Measurements from ENCODE around the gene KRT12. TPM values are rescaled to one million over a fixed set of nuclear protein-coding genes. Genes with fewer than 3 reads are reported as not detected.
"Not testable (repeated sequence)": the region's sequence is repeated elsewhere in the genome, so short reads cannot be mapped to it uniquely, and the experiment has no call there.

Gene KRT12
- total and polyA plus RNA-seq, 9 donors: not detected

- no peak overlapping the region for H3K27ac ChIP-seq
- H3K4me3 ChIP-seq: no peak overlapping the region
- H3K27me3 ChIP-seq: no peaks in the 10 kb centered on the region
- intact Hi-C loops (cut with DNase I): no loop called here
- WGBS, 3 donors: 60 to 69% (median 64%) methylated on average over 39 of the region's 39 CpGs
- no peaks in the 10 kb centered on the region for H3K4me1 ChIP-seq (ENCODE audit: insufficient read depth)
- no peaks in the 10 kb centered on the region for H3K36me3 ChIP-seq
- no peak for TF ChIP-seq POLR2A (IDR thresholded peaks at IDR 0.05)
- TF ChIP-seq EP300 (IDR thresholded peaks at IDR 0.05): no peak
- TF ChIP-seq, protein P1, sequence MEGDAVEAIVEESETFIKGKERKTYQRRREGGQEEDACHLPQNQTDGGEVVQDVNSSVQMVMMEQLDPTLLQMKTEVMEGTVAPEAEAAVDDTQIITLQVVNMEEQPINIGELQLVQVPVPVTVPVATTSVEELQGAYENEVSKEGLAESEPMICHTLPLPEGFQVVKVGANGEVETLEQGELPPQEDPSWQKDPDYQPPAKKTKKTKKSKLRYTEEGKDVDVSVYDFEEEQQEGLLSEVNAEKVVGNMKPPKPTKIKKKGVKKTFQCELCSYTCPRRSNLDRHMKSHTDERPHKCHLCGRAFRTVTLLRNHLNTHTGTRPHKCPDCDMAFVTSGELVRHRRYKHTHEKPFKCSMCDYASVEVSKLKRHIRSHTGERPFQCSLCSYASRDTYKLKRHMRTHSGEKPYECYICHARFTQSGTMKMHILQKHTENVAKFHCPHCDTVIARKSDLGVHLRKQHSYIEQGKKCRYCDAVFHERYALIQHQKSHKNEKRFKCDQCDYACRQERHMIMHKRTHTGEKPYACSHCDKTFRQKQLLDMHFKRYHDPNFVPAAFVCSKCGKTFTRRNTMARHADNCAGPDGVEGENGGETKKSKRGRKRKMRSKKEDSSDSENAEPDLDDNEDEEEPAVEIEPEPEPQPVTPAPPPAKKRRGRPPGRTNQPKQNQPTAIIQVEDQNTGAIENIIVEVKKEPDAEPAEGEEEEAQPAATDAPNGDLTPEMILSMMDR (IDR thresholded peaks at IDR 0.05): no peak
- H3K9me3 ChIP-seq: no peaks in the 10 kb centered on the region
- no peak for DNase-seq
These were observed 3.9 kb downstream of the KRT12 start for GRCh38 chr17:40862985-40863733.

DNA sequence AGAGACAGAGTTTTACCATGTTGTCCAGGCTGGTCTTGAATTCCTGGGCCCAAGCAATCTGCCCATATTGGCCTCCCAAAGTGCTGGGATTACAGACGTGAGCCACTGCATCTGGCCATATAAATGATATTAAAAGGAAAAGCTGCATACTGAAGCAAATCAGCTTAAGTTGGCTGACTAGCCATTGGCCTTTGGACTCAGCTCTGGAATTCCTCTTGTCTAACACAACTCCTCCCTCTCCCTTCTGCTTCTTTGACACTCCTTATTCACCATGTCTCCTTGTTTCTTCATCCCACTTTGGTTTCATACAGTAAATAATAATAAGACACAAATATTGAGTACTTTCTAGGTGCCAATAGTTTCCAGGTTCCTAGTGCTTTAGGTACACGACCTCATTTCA, 7.5 kb downstream of the KRT12 start:
- Histone ChIP-seq H3K4me3 (no peak overlapping the region), H3K27ac (no peak overlapping the region), H3K9me3 (no peaks in the 10 kb centered on the region), H3K36me3 (no peaks in the 10 kb centered on the region), H3K4me1 (ENCODE audit: insufficient read depth) (no peaks in the 10 kb centered on the region), H3K27me3 (no peaks in the 10 kb centered on the region)
- no peak for DNase-seq
- 65 to 69% (median 66%) methylated on average over 2 of the region's 2 CpGs for WGBS, 3 donors
- TF ChIP-seq, protein P1 (IDR thresholded peaks at IDR 0.05): no peak
- TF ChIP-seq EP300 (IDR thresholded peaks at IDR 0.05) (no peak), POLR2A (IDR thresholded peaks at IDR 0.05) (no peak)
- intact Hi-C loops (cut with DNase I): loop anchor here in 1 of 4 donors (5.0 kb wide), 1 partner anchor 803 kb away; no protein-coding TSS in a partner anchor

DNA sequence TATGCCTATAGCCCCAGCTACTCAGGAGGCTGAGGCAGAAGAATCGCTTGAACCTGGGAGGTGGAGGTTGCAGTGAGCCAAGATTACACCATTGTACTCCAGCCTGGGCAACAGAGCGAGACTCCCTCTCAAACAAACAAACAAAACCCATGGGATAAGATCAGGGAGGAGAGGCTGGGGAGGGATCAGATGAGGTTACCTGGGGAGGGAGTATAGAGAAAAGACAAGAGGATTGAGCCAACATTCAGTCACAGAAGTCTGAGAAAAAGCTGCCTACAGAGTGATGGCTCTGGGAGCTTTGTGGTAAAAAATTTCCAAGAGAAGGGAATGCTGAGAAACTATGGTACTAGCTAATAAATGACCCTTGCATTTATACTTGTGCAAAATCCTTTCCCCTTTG, 8.4 kb downstream of the KRT12 start:
- intact Hi-C loops (cut with DNase I): loop anchor here in 1 of 4 donors (5.0 kb wide), 1 partner anchor 804 kb away; no protein-coding TSS in a partner anchor
- not testable (repeated sequence) for H3K4me1 ChIP-seq (ENCODE audit: insufficient read depth); H3K4me3 ChIP-seq; H3K9me3 ChIP-seq; H3K27me3 ChIP-seq; DNase-seq; H3K27ac ChIP-seq; H3K36me3 ChIP-seq
- 90 to 95% (median 94%) methylated on average over 2 of the region's 2 CpGs for WGBS, 3 donors

DNA sequence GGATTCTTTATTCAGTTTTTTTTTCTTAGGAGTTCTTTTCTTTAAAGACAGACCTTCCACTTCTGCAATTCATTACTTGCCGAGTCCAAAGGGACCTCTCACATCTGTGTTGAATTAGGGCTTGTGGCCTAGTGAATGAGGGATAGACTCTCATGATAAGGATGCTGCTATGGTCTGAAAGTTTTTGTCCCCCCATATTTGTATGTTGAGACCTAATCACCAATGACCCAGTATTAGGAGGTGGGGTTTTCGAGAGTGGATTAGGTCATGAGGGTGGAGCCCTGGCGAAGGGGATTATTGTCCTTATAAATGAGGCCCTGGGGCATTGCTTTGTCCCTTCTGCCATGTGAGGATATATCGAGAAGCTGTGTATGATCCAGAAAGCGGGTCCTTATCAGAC, 9.5 kb downstream of the KRT12 start:
- no peaks in the 10 kb centered on the region for H3K27me3 ChIP-seq
- no peak overlapping the region for H3K4me3 ChIP-seq
- no peaks in the 10 kb centered on the region for H3K36me3 ChIP-seq
- no peaks in the 10 kb centered on the region for H3K9me3 ChIP-seq
- 69 to 77% (median 76%) methylated on average over 5 of the region's 5 CpGs for WGBS, 3 donors
- DNase-seq: no peak
- no peak overlapping the region for H3K27ac ChIP-seq
- peaks cover 2% of the 10 kb centered on the region for H3K4me1 ChIP-seq (ENCODE audit: insufficient read depth)
- no peak for TF ChIP-seq EP300 (IDR thresholded peaks at IDR 0.05)
- no peak for TF ChIP-seq POLR2A (IDR thresholded peaks at IDR 0.05)
- TF ChIP-seq, protein P1 (IDR thresholded peaks at IDR 0.05): no peak
- intact Hi-C loops (cut with DNase I): loop anchor here in 1 of 4 donors (5.0 kb wide), 1 partner anchor 805 kb away; no protein-coding TSS in a partner anchor

- intact Hi-C loops (cut with DNase I): no loop called here
- Histone ChIP-seq H3K4me1 (ENCODE audit: insufficient read depth) (peaks cover 2% of the 10 kb centered on the region), H3K27ac (no peak overlapping the region), H3K36me3 (no peaks in the 10 kb centered on the region), H3K4me3 (no peak overlapping the region), H3K27me3 (no peaks in the 10 kb centered on the region), H3K9me3 (no peaks in the 10 kb centered on the region)
- TF ChIP-seq, protein P1 (IDR thresholded peaks at IDR 0.05): no peak
- TF ChIP-seq POLR2A (IDR thresholded peaks at IDR 0.05) (no peak), EP300 (IDR thresholded peaks at IDR 0.05) (no peak)
- DNase-seq: no peak
- WGBS, 3 donors: 17 to 23% (median 20%) methylated on average over 6 of the region's 6 CpGs
These were observed 12.7 kb downstream of the KRT12 start for GRCh38 chr17:40854175-40854814.

Measured in ovary (tissue), 9 donors.